Common myeloid progenitor, CD34-positive (primary cell): ENCODE data around the gene SCNN1G.

Source experiments
- CTCF ChIA-PET: fragments of 350-600 bp; sonication (Branson Sonifier 250); formaldehyde crosslinking; loops from one replicate; lab custom pipeline; 2021; ENCODE audit warnings: antibody characterized with exemption; lab: Charles Lee
- POLR2A ChIA-PET: fragments of 350-600 bp; sonication (Branson Sonifier 250); formaldehyde crosslinking; loops from one replicate; lab custom pipeline; 2021; ENCODE audit warnings: antibody characterized with exemption; lab: Charles Lee
- DNase-seq, 3 donors: peaks; one replicate each; pipeline versions ENCODE4 v3.0.0 to v3.0.0-alpha.2; 2013
- H3K27ac ChIP-seq, 2 experiments: 1 replicate in 1 of 2; 2 replicates in 1 of 2; pipeline ENCODE4 v1.7.0; 2013; ENCODE audit warnings: inconsistent platforms in 2 of 2, low read length in 2 of 2, mild to moderate bottlenecking in 2 of 2, low read depth in 1 of 2, moderate library complexity in 1 of 2; ENCODE audit not compliant: severe bottlenecking in 2 of 2, insufficient read depth in 1 of 2, poor library complexity in 1 of 2
- H3K27me3 ChIP-seq, 5 experiments: replicated peaks in 2 of 5; 1 replicate in 3 of 5; 2 replicates in 2 of 5; pipeline versions ENCODE4 v1.6.1 to v1.7.0; 2013; ENCODE audit warnings: low read length in 4 of 5, mild to moderate bottlenecking in 2 of 5, moderate library complexity in 2 of 5, inconsistent platforms in 1 of 5; ENCODE audit not compliant: insufficient read depth in 5 of 5, control insufficient read depth in 4 of 5
- H3K36me3 ChIP-seq, 4 experiments: 1 replicate in 2 of 4; 2 replicates in 2 of 4; pipeline versions ENCODE4 v1.6.1 to v1.7.0; 2013; ENCODE audit warnings: low read length in 3 of 4, control low read depth in 1 of 4, mild to moderate bottlenecking in 1 of 4; ENCODE audit not compliant: control insufficient read depth in 4 of 4, insufficient read depth in 4 of 4
- H3K4me1 ChIP-seq, 4 experiments: 1 replicate in 3 of 4; 2 replicates in 1 of 4; pipeline versions ENCODE4 v1.6.1 to v1.7.1; 2013; ENCODE audit warnings: low read length in 3 of 4, mild to moderate bottlenecking in 3 of 4, control low read depth in 1 of 4, inconsistent platforms in 1 of 4, moderate library complexity in 1 of 4; ENCODE audit not compliant: control insufficient read depth in 4 of 4, insufficient read depth in 4 of 4; ENCODE audit errors: control extremely low read depth in 1 of 4
- H3K4me3 ChIP-seq, 7 experiments: 1 replicate in 4 of 7; 2 replicates in 3 of 7; pipeline versions ENCODE4 v1.5.1 to v1.7.0; 2013; ENCODE audit warnings: mild to moderate bottlenecking in 7 of 7, low read length in 6 of 7, moderate library complexity in 6 of 7, inconsistent platforms in 2 of 7, low read depth in 2 of 7, control low read depth in 1 of 7; ENCODE audit not compliant: insufficient read depth in 4 of 7, control insufficient read depth in 1 of 7; ENCODE audit errors: extremely low read depth in 1 of 7
- H3K9me3 ChIP-seq, 5 experiments: 1 replicate in 4 of 5; 2 replicates in 1 of 5; pipeline versions ENCODE4 v1.6.1 to v1.7.1; 2013; ENCODE audit warnings: low read length in 4 of 5, mild to moderate bottlenecking in 2 of 5, inconsistent platforms in 1 of 5, low read depth in 1 of 5, moderate library complexity in 1 of 5; ENCODE audit not compliant: control insufficient read depth in 4 of 5, insufficient read depth in 2 of 5; ENCODE audit errors: control extremely low read depth in 1 of 5
- WGBS: methylation state at CpG from one replicate; pipeline ENCODE4 v1.1.5; 2013; ENCODE audit not compliant: insufficient coverage; 5-methylcytosine and 5-hydroxymethylcytosine counted together

Gene SCNN1G

GRCh38 chr16:23214796-23215195 lies 32.3 kb downstream of the SCNN1G start:
- CTCF ChIA-PET: no interaction called here
- no peak for DNase-seq
- 63% methylated on average over 7 of the region's 7 CpGs for WGBS
- Histone ChIP-seq H3K4me3 (no peak overlapping the region), H3K4me1 (no peaks in the 10 kb centered on the region), H3K36me3 (no peaks in the 10 kb centered on the region), H3K27ac (no peak overlapping the region), H3K9me3 (no peaks in the 10 kb centered on the region), H3K27me3 (peaks cover 0 to 3% (median 0%) of the 10 kb centered on the region in 5 experiments)
- POLR2A ChIA-PET: no interaction called here

GRCh38 chr16:23215435-23215834 lies 32.9 kb downstream of the SCNN1G start:
- H3K27me3 ChIP-seq: peaks cover 0 to 4% (median 0%) of the 10 kb centered on the region in 5 experiments
- POLR2A ChIA-PET: no interaction called here
- H3K4me3 ChIP-seq: no peak overlapping the region
- H3K9me3 ChIP-seq: no peaks in the 10 kb centered on the region
- no peaks in the 10 kb centered on the region for H3K4me1 ChIP-seq
- CTCF ChIA-PET: no interaction called here
- H3K27ac ChIP-seq: no peak overlapping the region
- 94% methylated on average over 10 of the region's 10 CpGs for WGBS
- no peaks in the 10 kb centered on the region for H3K36me3 ChIP-seq
- DNase-seq: no peak

- Histone ChIP-seq H3K9me3 (no peaks in the 10 kb centered on the region), H3K27me3 (peaks cover 0 to 4% (median 0%) of the 10 kb centered on the region in 5 experiments), H3K36me3 (no peaks in the 10 kb centered on the region), H3K4me1 (no peaks in the 10 kb centered on the region), H3K27ac (no peak overlapping the region), H3K4me3 (no peak overlapping the region)
- CTCF ChIA-PET: no interaction called here
- no peak for DNase-seq
- WGBS: 93% methylated on average over 2 of the region's 4 CpGs
- POLR2A ChIA-PET: no interaction called here
Measured at GRCh38 chr16:23216658-23217246, 34.2 kb downstream of the SCNN1G start.

- DNase-seq: no peak
- Histone ChIP-seq H3K9me3 (no peaks in the 10 kb centered on the region), H3K27me3 (peaks cover 0 to 4% (median 0%) of the 10 kb centered on the region in 5 experiments), H3K4me3 (no peak overlapping the region), H3K4me1 (no peaks in the 10 kb centered on the region), H3K27ac (no peak overlapping the region), H3K36me3 (no peaks in the 10 kb centered on the region)
- CTCF ChIA-PET: no interaction called here
- POLR2A ChIA-PET: no interaction called here
- 92% methylated on average over 6 of the region's 8 CpGs for WGBS
Measured at GRCh38 chr16:23217646-23218045, 35.1 kb downstream of the SCNN1G start.

GRCh38 chr16:23222929-23223328 lies 40.4 kb downstream of the SCNN1G start:
- Histone ChIP-seq H3K4me1 (no peaks in the 10 kb centered on the region), H3K27me3 (peaks cover 0 to 6% (median 3%) of the 10 kb centered on the region in 5 experiments), H3K36me3 (no peaks in the 10 kb centered on the region), H3K9me3 (no peaks in the 10 kb centered on the region), H3K4me3 (no peak overlapping the region), H3K27ac (no peak overlapping the region)
- CTCF ChIA-PET: no interaction called here
- POLR2A ChIA-PET: no interaction called here
- no peak for DNase-seq

- H3K27ac ChIP-seq: no peak overlapping the region
- POLR2A ChIA-PET: no interaction called here
Measured at GRCh38 chr16:23223368-23223767, 40.8 kb downstream of the SCNN1G start.

GRCh38 chr16:23225109-23225508 lies 42.6 kb downstream of the SCNN1G start:
- ChIA-PET POLR2A (no interaction called here), CTCF (no interaction called here)
- no peak overlapping the region for H3K27ac ChIP-seq
- no peaks in the 10 kb centered on the region for H3K4me1 ChIP-seq
- no peaks in the 10 kb centered on the region for H3K9me3 ChIP-seq
- no peak overlapping the region for H3K4me3 ChIP-seq
- no peaks in the 10 kb centered on the region for H3K36me3 ChIP-seq
- H3K27me3 ChIP-seq: peaks cover 0 to 6% (median 2%) of the 10 kb centered on the region in 5 experiments
- 93% methylated on average over 4 of the region's 4 CpGs for WGBS
- no peak for DNase-seq

More at GRCh38 chr16:23223368-23223767, 40.8 kb downstream of the SCNN1G start:
- DNase-seq: no peak
- no peaks in the 10 kb centered on the region for H3K36me3 ChIP-seq
- CTCF ChIA-PET: no interaction called here
- no peak overlapping the region for H3K4me3 ChIP-seq
- WGBS: 83% methylated on average over 7 of the region's 8 CpGs
- H3K4me1 ChIP-seq: no peaks in the 10 kb centered on the region
- peaks cover 0 to 6% (median 3%) of the 10 kb centered on the region in 5 experiments for H3K27me3 ChIP-seq
- no peaks in the 10 kb centered on the region for H3K9me3 ChIP-seq
